ENCODE data around the gene PIANP.
"Not testable (repeated sequence)": the region's sequence is repeated elsewhere in the genome, so short reads cannot be mapped to it uniquely, and the experiment has no call there.

Gene PIANP

GRCh38 chr12:6700646-6701051 lies at the start of gene PIANP:
Gene PIANP (minus strand): TSS chr12:6700815. CDS start chr12:6698061, 2,754 bp downstream.
- no peak for FAIRE-seq

- no peak for FAIRE-seq
Observed at GRCh38 chr12:6748761-6749160, 48.1 kb upstream of the PIANP start.

- no peak for FAIRE-seq
Observed at GRCh38 chr12:6747216-6747615, 46.6 kb upstream of the PIANP start.

- FAIRE-seq, result no peak
Observed at GRCh38 chr12:6745741-6746525, 45.3 kb upstream of the PIANP start.

GRCh38 chr12:6743300-6743699 lies 42.7 kb upstream of the PIANP start:
- FAIRE-seq, result not testable (repeated sequence)

GRCh38 chr12:6742834-6743233 lies 42.2 kb upstream of the PIANP start:
- no peak for FAIRE-seq

- FAIRE-seq, result not testable (repeated sequence)
Observed at GRCh38 chr12:6742080-6742479, 41.5 kb upstream of the PIANP start.

GRCh38 chr12:6736754-6737153 lies 36.1 kb upstream of the PIANP start:
- no peak for FAIRE-seq

- no peak for FAIRE-seq
Observed at GRCh38 chr12:6735448-6736191, 35.0 kb upstream of the PIANP start.

GRCh38 chr12:6734506-6735387 lies 34.1 kb upstream of the PIANP start:
- no peak for FAIRE-seq

GRCh38 chr12:6730169-6730568 lies 29.6 kb upstream of the PIANP start:
- FAIRE-seq, result no peak

GRCh38 chr12:6729186-6729585 lies 28.6 kb upstream of the PIANP start:
- FAIRE-seq, result no peak

- no peak for FAIRE-seq
Observed at GRCh38 chr12:6725350-6725749, 24.7 kb upstream of the PIANP start.

GRCh38 chr12:6724409-6724797 lies 23.8 kb upstream of the PIANP start:
- no peak for FAIRE-seq

- peak; percentile 55 for FAIRE-seq
Observed at GRCh38 chr12:6723607-6724408, 23.2 kb upstream of the PIANP start, which contains the start of gene COPS7A. Gene COPS7A (plus strand): TSS chr12:6724046. CDS start chr12:6724657, 611 bp downstream.

- FAIRE-seq, result no peak
Observed at GRCh38 chr12:6722863-6723262, 22.2 kb upstream of the PIANP start.

GRCh38 chr12:6716874-6717437 lies 16.3 kb upstream of the PIANP start:
- no peak for FAIRE-seq

- FAIRE-seq, result not testable (repeated sequence)
Observed at GRCh38 chr12:6716031-6716873, 15.6 kb upstream of the PIANP start.

- no peak for FAIRE-seq
Observed at GRCh38 chr12:6708960-6709394, 8.4 kb upstream of the PIANP start.

- not testable (repeated sequence) for FAIRE-seq
Observed at GRCh38 chr12:6708351-6708750, 7.7 kb upstream of the PIANP start.

- no peak for FAIRE-seq
Observed at GRCh38 chr12:6703631-6704030, 3.0 kb upstream of the PIANP start.

Measured in colon (tissue), 2 donors.